ENCODE measurements around the gene ABCA7. TPM values are rescaled to one million over a fixed set of nuclear protein-coding genes. Genes with fewer than 3 reads are reported as not detected.

ABCA7 gene
- total RNA-seq, 4 donors from 2014 or later = 12.6 to 24.4 (median 18.7) TPM

DNA sequence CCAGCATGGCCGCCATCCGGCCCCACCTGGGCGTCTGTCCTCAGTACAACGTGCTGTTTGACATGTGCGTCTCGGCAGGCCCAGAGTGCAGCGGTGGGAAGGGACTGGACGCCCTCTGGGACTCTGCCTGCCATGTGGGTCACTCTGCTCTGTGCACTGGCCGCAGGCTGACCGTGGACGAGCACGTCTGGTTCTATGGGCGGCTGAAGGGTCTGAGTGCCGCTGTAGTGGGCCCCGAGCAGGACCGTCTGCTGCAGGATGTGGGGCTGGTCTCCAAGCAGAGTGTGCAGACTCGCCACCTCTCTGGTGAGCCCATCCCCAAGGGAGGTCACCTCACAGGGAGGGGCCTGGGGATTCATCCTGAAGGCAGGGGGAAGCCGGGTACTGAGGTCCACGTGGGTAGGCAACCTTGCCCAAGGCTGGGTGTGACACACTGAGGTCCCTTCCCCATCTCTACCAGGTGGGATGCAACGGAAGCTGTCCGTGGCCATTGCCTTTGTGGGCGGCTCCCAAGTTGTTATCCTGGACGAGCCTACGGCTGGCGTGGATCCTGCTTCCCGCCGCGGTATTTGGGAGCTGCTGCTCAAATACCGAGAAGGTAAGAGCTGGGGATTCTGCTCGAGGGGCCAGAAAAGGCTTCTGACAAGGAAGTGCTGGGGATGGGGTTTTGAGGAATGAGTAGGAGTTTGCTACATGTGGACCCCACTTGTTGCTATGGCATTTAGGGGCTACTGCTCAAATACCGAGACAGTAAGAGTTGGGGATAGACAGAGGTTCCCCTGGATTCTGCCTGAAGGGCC lies 11.3 kb downstream of the ABCA7 start:
- H3K27me3 ChIP-seq = no peaks in the 10 kb centered on the region
- DNase-seq = no peak
- intact Hi-C loops (cut with DNase I) = no loop called here
- 83 to 87% methylated on average over 8 to 10 of the region's 31 CpGs for WGBS, 2 donors
- peaks cover 0 to 6% (median 0%) of the 10 kb centered on the region in 3 donors for H3K9me3 ChIP-seq
- peaks cover 12 to 16% (median 15%) of the 10 kb centered on the region in 3 donors for H3K4me1 ChIP-seq
- H3K4me3 ChIP-seq = no peak overlapping the region
- H3K27ac ChIP-seq = no peak overlapping the region
- TF ChIP-seq POLR2A (IDR thresholded peaks at IDR 0.05) = no peak
- no peak for TF ChIP-seq CTCF (IDR thresholded peaks at IDR 0.05)
- H3K36me3 ChIP-seq = peaks cover 0 to 5% (median 0%) of the 10 kb centered on the region in 3 donors

DNA sequence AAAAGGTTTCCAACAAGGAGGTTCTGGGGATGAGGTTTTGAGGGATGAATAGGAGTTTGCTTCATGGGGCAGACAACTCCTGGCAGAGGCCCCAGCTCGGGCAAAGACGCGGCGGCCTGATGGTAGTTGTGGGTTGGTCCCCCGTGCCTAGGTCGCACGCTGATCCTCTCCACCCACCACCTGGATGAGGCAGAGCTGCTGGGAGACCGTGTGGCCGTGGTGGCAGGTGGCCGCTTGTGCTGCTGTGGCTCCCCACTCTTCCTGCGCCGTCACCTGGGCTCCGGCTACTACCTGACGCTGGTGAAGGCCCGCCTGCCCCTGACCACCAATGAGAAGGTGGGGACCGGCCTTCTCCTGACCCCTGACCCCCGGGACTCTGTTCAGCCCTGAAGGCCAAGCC lies 11.9 kb downstream of the ABCA7 start:
- intact Hi-C loops (cut with DNase I) = no loop called here
- WGBS, 2 donors = 87% methylated on average over 3 of the region's 17 CpGs; no CpG with 5 or more reads in 1 of the 2 donors
- Histone ChIP-seq H3K9me3 (peaks cover 0 to 12% (median 5%) of the 10 kb centered on the region in 3 donors), H3K4me1 (peaks cover 9 to 11% (median 11%) of the 10 kb centered on the region in 3 donors), H3K27ac (no peak overlapping the region), H3K27me3 (no peaks in the 10 kb centered on the region), H3K4me3 (no peak overlapping the region), H3K36me3 (peaks cover 0 to 11% (median 0%) of the 10 kb centered on the region in 3 donors)
- TF ChIP-seq POLR2A (IDR thresholded peaks at IDR 0.05) = no peak
- TF ChIP-seq CTCF (IDR thresholded peaks at IDR 0.05) = no peak
- DNase-seq = no peak

- no peak overlapping the region for H3K4me3 ChIP-seq
- peaks cover 0 to 18% (median 0%) of the 10 kb centered on the region in 3 donors for H3K36me3 ChIP-seq
- no peak for TF ChIP-seq CTCF (IDR thresholded peaks at IDR 0.05)
- no peak for TF ChIP-seq POLR2A (IDR thresholded peaks at IDR 0.05)
- H3K9me3 ChIP-seq = peaks cover 0 to 19% (median 12%) of the 10 kb centered on the region in 3 donors
- no peaks in the 10 kb centered on the region for H3K27me3 ChIP-seq
- no peak overlapping the region for H3K27ac ChIP-seq
- peaks cover 4% of the 10 kb centered on the region in 3 donors for H3K4me1 ChIP-seq
- WGBS, 2 donors = 76 to 78% methylated on average over 2 of the region's 5 CpGs
- intact Hi-C loops (cut with DNase I) = no loop called here
- no peak for DNase-seq
These were observed 12.6 kb downstream of the ABCA7 start for GRCh38 chr19:1052349-1052975.

DNA sequence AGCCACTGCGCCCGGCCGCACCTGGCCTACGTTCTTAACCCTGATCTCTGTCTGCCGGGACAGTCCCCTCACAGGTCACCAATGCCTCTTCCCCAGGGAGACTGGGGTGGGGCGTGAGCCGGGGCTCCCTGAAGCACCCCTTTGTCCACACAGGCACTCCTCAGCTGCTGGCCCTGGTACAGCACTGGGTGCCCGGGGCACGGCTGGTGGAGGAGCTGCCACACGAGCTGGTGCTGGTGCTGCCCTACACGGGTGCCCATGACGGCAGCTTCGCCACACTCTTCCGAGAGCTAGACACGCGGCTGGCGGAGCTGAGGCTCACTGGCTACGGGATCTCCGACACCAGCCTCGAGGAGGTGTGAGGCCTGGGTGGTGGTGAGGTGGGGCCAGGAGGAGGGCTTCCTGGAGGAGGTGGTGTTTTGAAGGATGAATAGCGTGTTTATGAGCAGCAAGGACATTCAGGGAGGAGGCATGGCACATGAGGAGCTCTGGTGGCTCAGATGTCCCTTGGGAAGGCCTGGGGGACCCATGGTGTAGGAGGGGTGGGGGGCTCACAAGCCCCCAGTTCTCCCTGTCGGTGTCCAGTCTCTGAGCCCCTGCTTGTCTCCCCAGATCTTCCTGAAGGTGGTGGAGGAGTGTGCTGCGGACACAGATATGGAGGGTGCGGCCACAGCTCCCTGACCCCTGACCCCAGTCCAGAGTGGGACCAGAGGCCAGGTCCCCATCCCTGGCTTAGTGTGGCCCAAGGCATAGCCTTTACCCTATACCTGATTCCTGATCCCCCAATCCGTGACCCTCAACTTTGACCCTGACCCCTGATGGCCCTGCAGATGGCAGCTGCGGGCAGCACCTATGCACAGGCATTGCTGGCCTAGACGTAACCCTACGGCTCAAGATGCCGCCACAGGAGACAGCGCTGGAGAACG lies 13.5 kb downstream of the ABCA7 start:
- TF ChIP-seq POLR2A (IDR thresholded peaks at IDR 0.05) (no peak), CTCF (IDR thresholded peaks at IDR 0.05) (no peak)
- H3K9me3 ChIP-seq = peaks cover 0 to 29% (median 20%) of the 10 kb centered on the region in 3 donors

More for the DNA sequence above, 13.5 kb downstream of the ABCA7 start:
- H3K27ac ChIP-seq = no peak overlapping the region
- intact Hi-C loops (cut with DNase I) = no loop called here
- H3K4me3 ChIP-seq = no peak overlapping the region
- no peaks in the 10 kb centered on the region for H3K4me1 ChIP-seq
- WGBS, 2 donors = 89 to 100% methylated on average over 3 to 11 of the region's 31 CpGs
- no peak for DNase-seq
- H3K27me3 ChIP-seq = no peaks in the 10 kb centered on the region
- peaks cover 0 to 27% (median 0%) of the 10 kb centered on the region in 3 donors for H3K36me3 ChIP-seq
